GM12878 (cell line): ENCODE results near the gene ETV6. TPM values are rescaled to one million over a fixed set of nuclear protein-coding genes. Genes with fewer than 3 reads are reported as not detected.

Source experiments
- ATAC-seq: fragments of 200-7000 bp; cut with Tn5 transposase; 3 replicates; pipeline ENCODE4 v1.9.1; 2020; ENCODE audit warnings: mild to moderate bottlenecking, moderate library complexity
- BruUV-seq: library from RNA; stranded (reverse); fragments of 400-500 nt; replicated peaks from 2 replicates; lab custom pipeline; 2021; lab: Mats Ljungman, UMichigan
- CTCF ChIA-PET: fragments of 300-600 bp; sonication (Branson Sonifier 250); formaldehyde crosslinking; extraction: SDS; loops from one replicate; lab custom pipeline; 2021; ENCODE audit warnings: inconsistent platforms; lab: Yijun Ruan, JAX
- POLR2A ChIA-PET: fragments of 350-600 bp; formaldehyde crosslinking; extraction: SDS; loops from one replicate; lab custom pipeline; 2021; ENCODE audit warnings: inconsistent platforms; lab: Charles Lee
- RAD21 ChIA-PET: fragments of 300-600 bp; sonication (Branson Sonifier 250); formaldehyde crosslinking; loops from one replicate; lab custom pipeline; 2023; ENCODE audit warnings: antibody characterized with exemption; ENCODE audit not compliant: unreplicated experiment; lab: Charles Lee
- SMC1A ChIA-PET: fragments of 300-600 bp; sonication (Branson Sonifier 250); formaldehyde crosslinking; loops from one replicate; lab custom pipeline; 2023; ENCODE audit not compliant: unreplicated experiment, uncharacterized antibody; lab: Charles Lee
- DNase-seq: peaks from one replicate; pipeline ENCODE4 v3.0.0-alpha.2; 2011; ENCODE audit warnings: low read depth, low spot score
- FAIRE-seq: peaks from 3 replicates; lab custom pipeline; 2011; peaks lifted over from hg19 to GRCh38; lab: Jason Lieb, UNC
- H2AFZ ChIP-seq: 2 replicates; pipeline ENCODE4 v1.6.0; 2011; ENCODE audit warnings: low read depth, low read length, control low read depth; ENCODE audit not compliant: control insufficient read depth
- H3K27ac ChIP-seq: 2 replicates; pipeline ENCODE4 v1.5.1; 2011; ENCODE audit warnings: control low read depth; ENCODE audit not compliant: control insufficient read depth, insufficient read depth
- H3K27me3 ChIP-seq, 2 experiments: replicated peaks in 1 of 2; 2 replicates each; pipeline versions ENCODE4 v1.6.0 to v1.6.1; 2011; ENCODE audit warnings: low read length in 1 of 2; ENCODE audit not compliant: control insufficient read depth in 2 of 2, insufficient read depth in 2 of 2
- H3K36me3 ChIP-seq, 2 experiments: 2 replicates each; pipeline ENCODE4 v1.5.1; 2011; ENCODE audit warnings: low read length in 1 of 2; ENCODE audit not compliant: control insufficient read depth in 2 of 2, insufficient read depth in 2 of 2
- H3K4me1 ChIP-seq: 2 replicates; pipeline ENCODE4 v1.6.1; 2011; ENCODE audit warnings: mild to moderate bottlenecking, low read length, moderate library complexity, mixed read lengths; ENCODE audit not compliant: control insufficient read depth, insufficient read depth
- H3K4me2 ChIP-seq: 2 replicates; pipeline ENCODE4 v1.6.0; 2011; ENCODE audit warnings: control low read depth; ENCODE audit not compliant: control insufficient read depth, insufficient read depth
- H3K4me3 ChIP-seq: fragments of 200-600 bp; sonication (generic); 2 replicates; pipeline ENCODE4 v1.5.1; 2016
- H3K79me2 ChIP-seq: 2 replicates; pipeline ENCODE4 v1.6.0; 2011; ENCODE audit warnings: low read length; ENCODE audit not compliant: control insufficient read depth, insufficient read depth
- H3K9ac ChIP-seq: 2 replicates; pipeline ENCODE4 v1.8.0; 2011; ENCODE audit warnings: low read length, control low read depth, mixed read lengths; ENCODE audit not compliant: control insufficient read depth, insufficient read depth
- H3K9me3 ChIP-seq: replicated peaks from 3 replicates; pipeline ENCODE4 v1.5.1; 2011; ENCODE audit warnings: mild to moderate bottlenecking, low read length; ENCODE audit not compliant: control insufficient read depth, insufficient read depth
- H4K20me1 ChIP-seq: 2 replicates; pipeline ENCODE4 v1.6.0; 2011; ENCODE audit not compliant: control insufficient read depth, insufficient read depth
- ASH2L ChIP-seq: fragments of 300-600, 200-600 bp; sonication (generic); IDR thresholded peaks from 2 replicates; pipeline ENCODE4 v1.6.1; 2017; ENCODE audit warnings: low read depth, mild to moderate bottlenecking, borderline replicate concordance
- CTCF ChIP-seq, 3 experiments: IDR thresholded peaks in 2 of 3; conservative IDR thresholded peaks in 1 of 3; 2 replicates each; pipeline ENCODE4 v1.5.1; 2011; ENCODE audit warnings: low read depth in 3 of 3, low read length in 3 of 3, mild to moderate bottlenecking in 3 of 3, control low read depth in 2 of 3, moderate library complexity in 2 of 3, inconsistent platforms in 1 of 3, mixed read lengths in 1 of 3; ENCODE audit not compliant: control insufficient read depth in 2 of 3, insufficient read depth in 1 of 3; ENCODE audit errors: extremely low read depth in 1 of 3
- HDAC2 ChIP-seq: fragments of 200-600 bp; sonication (generic); IDR thresholded peaks from 2 replicates; pipeline ENCODE4 v1.6.1; 2017
- MTA2 ChIP-seq: fragments of 450-650 bp; IDR thresholded peaks from 2 replicates; pipeline ENCODE4 v1.6.1; 2016; ENCODE audit warnings: low read depth, mild to moderate bottlenecking, moderate library complexity
- YY1 ChIP-seq: IDR thresholded peaks from 2 replicates; pipeline ENCODE4 v1.6.1; 2011; ENCODE audit warnings: low read depth, mild to moderate bottlenecking, low read length
- ZBTB33 ChIP-seq: fragments of 450-650 bp; IDR thresholded peaks from 2 replicates; pipeline ENCODE4 v1.6.1; 2017; ENCODE audit warnings: mild to moderate bottlenecking
- ZNF622 ChIP-seq: fragments of 450-650 bp; IDR thresholded peaks from 2 replicates; pipeline ENCODE4 v1.6.1; 2017; ENCODE audit warnings: mild to moderate bottlenecking, inconsistent platforms
- WGBS: methylation state at CpG from one replicate; pipeline ENCODE4 v1.1.6; 2016; ENCODE audit warnings: low lambda C conversion rate; ENCODE audit not compliant: insufficient replicate concordance, insufficient coverage; ENCODE audit errors: missing lambda C conversion rate; 5-methylcytosine and 5-hydroxymethylcytosine counted together
- in situ Hi-C: fragments of 300-500 bp; cut with MboI; formaldehyde crosslinking; loops from 9 replicates; pipeline ENCODE4 v1.14.3; 2018; ENCODE audit warnings: mixed read lengths
- intact Hi-C: fragments of 100-400 bp; cut with micrococcal nuclease; formaldehyde crosslinking; loops from one replicate; pipeline ENCODE4 v1.14.2; 2022; ENCODE audit not compliant: unreplicated experiment
- polyA plus RNA-seq, 11 experiments: library from polyadenylated mRNA; depleted of rRNA in 4 of 11; unstranded in 6 of 11; stranded (reverse) in 5 of 11; fragments of >200 nt; fragmentation: Nextera tagmentation in 4 of 11; fragmentation: Illumina TruSeq in 1 of 11; extraction: Ambion mirVana in 4 of 11; extraction: Trizol in 1 of 11; gene quantifications; 1 replicate in 1 of 11; 2 replicates in 10 of 11; pipeline versions ENCODE4 v1.2.1 to v1.2.3, GENCODE V29; 2011 to 2016; ENCODE audit warnings: inconsistent platforms in 2 of 11, missing spikeins in 2 of 11, low read depth in 1 of 11
- total RNA-seq, 4 experiments: library from RNA; depleted of rRNA in 3 of 4; stranded (reverse); fragments of >200 nt in 3 of 4; fragmentation: Illumina TruSeq in 1 of 4; extraction: Trizol in 1 of 4; gene quantifications; 2 replicates each; pipeline versions ENCODE4 v1.2.1 to v1.2.3, GENCODE V29; 2013 to 2021

The ETV6 gene
- total and polyA plus RNA-seq, 10 of the 15 experiments (the other 5 are each of a cell fraction or from before 2014, with no cell fraction given): 6.6 to 74.8 (median 24.6) TPM

GRCh38 chr12:11703378-11703777 lies 53.9 kb downstream of the ETV6 start:
- DNase-seq: no peak
- peak; percentile 71 for ATAC-seq
- TF ChIP-seq HDAC2 (no peak), MTA2 (0 out of 2 replicates have a peak, but pooled peaks have one; percentile 2), ZBTB33 (no peak), YY1 (0 out of 2 replicates have a peak, but pooled peaks have one; percentile 28), ASH2L (no peak), ZNF622 (no peak), CTCF (IDR thresholded peaks at IDR 0.05 in 2 of 3, conservative IDR thresholded peaks at IDR 0.05 in 1 of 3; ENCODE audit: control insufficient read depth in 2 of 3, extremely low read depth in 1 of 3, insufficient read depth in 1 of 3, low read depth in 3 of 3, low read length in 3 of 3) (peak in 1 of 3 experiments; percentile 10; a peak in 1 of 6 replicates)
- intact Hi-C loops: no loop called here
- BruUV-seq: TSS peak; percentile 4
- in situ Hi-C loops: no loop called here
- Histone ChIP-seq H3K27ac (peak overlapping the region; percentile 61), H3K4me3 (no peak overlapping the region), H3K9me3 (no peaks in the 10 kb centered on the region; the same call in 2 of the 3 replicates), H3K4me2 (peak overlapping the region; percentile 54), H3K79me2 (peaks cover 93% of the 10 kb centered on the region), H3K9ac (no peak overlapping the region; the same call in 1 of the 2 replicates), H3K27me3 (no peaks in the 10 kb centered on the region), H2AFZ (no peak overlapping the region), H3K4me1 (peaks cover 18% of the 10 kb centered on the region), H4K20me1 (no peaks in the 10 kb centered on the region; the same call in 1 of the 2 replicates), H3K36me3 (peaks cover 2 to 26% of the 10 kb centered on the region in 2 experiments)
- 90% methylated on average over 4 of the region's 4 CpGs for WGBS
- no peak for FAIRE-seq
- ChIA-PET CTCF (interaction anchor here (0.7 kb wide), 1 partner anchor 171 kb away, joined by 3 read pairs; no protein-coding TSS in a partner anchor), POLR2A (no interaction called here), RAD21 (interaction anchor here (1.0 kb wide), 2 partner anchors 14 to 122 kb away, joined by 3 read pairs; no protein-coding TSS in a partner anchor), SMC1A (interaction anchor here (1.1 to 6.6 kb wide), 6 partner anchors 15 to 128 kb away, joined by 3 to 35 read pairs (median 4); no protein-coding TSS in a partner anchor)
